GM21723 (cell line): Measurements from ENCODE around the gene CSMD2.

Experiments
- ATAC-seq: cut with Tn5 transposase; IDR thresholded peaks from one replicate; pipeline ENCODE4 v1.9.1; 2021; ENCODE audit warnings: mild to moderate bottlenecking, moderate library complexity; ENCODE audit not compliant: unreplicated experiment

The CSMD2 gene

GRCh38 chr1:33659641-33660040 is 505.4 kb downstream of the CSMD2 start:
- no peak for ATAC-seq

GRCh38 chr1:33657833-33658232 is 507.2 kb downstream of the CSMD2 start:
- no peak for ATAC-seq

GRCh38 chr1:33656467-33657005 is 508.5 kb downstream of the CSMD2 start:
- ATAC-seq, result no peak

- no peak for ATAC-seq
Observed at GRCh38 chr1:33655496-33655895, 509.5 kb downstream of the CSMD2 start.

GRCh38 chr1:33654267-33654834 is 510.7 kb downstream of the CSMD2 start:
- no peak for ATAC-seq

GRCh38 chr1:33653226-33653625 is 511.8 kb downstream of the CSMD2 start:
- ATAC-seq, result no peak

- no peak for ATAC-seq
Observed at GRCh38 chr1:33650708-33651107, 514.3 kb downstream of the CSMD2 start.

GRCh38 chr1:33649759-33650158 is 515.3 kb downstream of the CSMD2 start:
- no peak for ATAC-seq

- ATAC-seq, result no peak
Observed at GRCh38 chr1:33643216-33643615, 521.8 kb downstream of the CSMD2 start.

GRCh38 chr1:33641104-33641830 is 523.8 kb downstream of the CSMD2 start:
- no peak for ATAC-seq

- no peak for ATAC-seq
Observed at GRCh38 chr1:33640114-33640660, 524.8 kb downstream of the CSMD2 start.

GRCh38 chr1:33637846-33638440 is 527.1 kb downstream of the CSMD2 start:
- no peak for ATAC-seq

GRCh38 chr1:33636209-33636608 is 528.8 kb downstream of the CSMD2 start:
- no peak for ATAC-seq

GRCh38 chr1:33635336-33636012 is 529.6 kb downstream of the CSMD2 start:
- no peak for ATAC-seq

GRCh38 chr1:33634806-33635205 is 530.2 kb downstream of the CSMD2 start:
- ATAC-seq, result no peak

GRCh38 chr1:33634143-33634542 is 530.9 kb downstream of the CSMD2 start:
- ATAC-seq, result no peak

- no peak for ATAC-seq
Observed at GRCh38 chr1:33633019-33633801, 531.8 kb downstream of the CSMD2 start.

- no peak for ATAC-seq
Observed at GRCh38 chr1:33630686-33631085, 534.3 kb downstream of the CSMD2 start.

GRCh38 chr1:33626801-33627200 is 538.2 kb downstream of the CSMD2 start:
- no peak for ATAC-seq
